Ovary (tissue), 9 donors: ENCODE results near the gene CEP85. TPM values are rescaled to one million over a fixed set of nuclear protein-coding genes. Genes with fewer than 3 reads are reported as not detected.

Experiments
- DNase-seq, 5 donors: peaks; one replicate each; pipeline ENCODE4 v3.0.0-alpha.2; 2019 to 2020
- H3K27ac ChIP-seq, 2 donors: fragments of 200-600 bp; one replicate each; pipeline versions ENCODE4 v1.5.1 to v1.8.0; 2019 to 2022
- H3K27me3 ChIP-seq: fragments of 200-600 bp; one replicate; pipeline ENCODE4 v1.8.0; 2022
- H3K36me3 ChIP-seq: fragments of 200-600 bp; sonication (generic); one replicate; pipeline ENCODE4 v1.5.1; 2019
- H3K4me1 ChIP-seq: one replicate; pipeline ENCODE4 v1.8.1; 2013; ENCODE audit warnings: mild to moderate bottlenecking, moderate library complexity; ENCODE audit not compliant: insufficient read depth
- H3K4me3 ChIP-seq: fragments of 200-600 bp; sonication (generic); one replicate; pipeline ENCODE4 v1.5.1; 2017
- H3K9me3 ChIP-seq, 2 donors: fragments of 200-600 bp in 1 of 2; sonication (generic) in 1 of 2; one replicate each; pipeline versions ENCODE4 v1.5.1 to v1.8.1; 2013 to 2019; ENCODE audit warnings: mild to moderate bottlenecking in 1 of 2, moderate library complexity in 1 of 2
- EP300 ChIP-seq: sonication (generic); formaldehyde crosslinking; IDR thresholded peaks from one replicate; pipeline ENCODE4 v1.6.1; 2017; ENCODE audit warnings: antibody characterized with exemption
- POLR2A ChIP-seq: fragments of 450-650 bp; IDR thresholded peaks from one replicate; pipeline ENCODE4 v1.6.1; 2017; ENCODE audit warnings: antibody characterized with exemption, mild to moderate bottlenecking, moderate library complexity
- WGBS, 3 donors: extraction: QIAGEN DNeasy Blood & Tissue Kit in 1 of 3; methylation state at CpG; one replicate each; pipeline versions ENCODE4 v1.1.5 to v1.1.7; 2013 to 2017; 5-methylcytosine and 5-hydroxymethylcytosine counted together
- intact Hi-C, 4 donors: fragments of 100-400 bp; cut with DNase I; formaldehyde crosslinking; loops; one replicate each; pipeline versions ENCODE4 v1.11.0 to v1.15.1; 2022 to 2023
- polyA plus RNA-seq, 2 donors: library from polyadenylated mRNA; stranded (reverse); fragments of 200-250 nt in 1 of 2; fragments of 350-450 nt in 1 of 2; fragmentation: Illumina TruSeq in 1 of 2; extraction: RNeasy Lipid Tissue Mini Kit (QIAGEN cat#74804) in 1 of 2; gene quantifications; one replicate each; pipeline ENCODE4 v1.2.3, GENCODE V29; 2013 to 2014
- total RNA-seq, 7 donors: library from RNA; depleted of rRNA in 2 of 7; stranded (reverse); fragments of >200 nt in 2 of 7; fragmentation: NEBNext Ultra II Directional in 3 of 7; extraction: Animal tissue kit (Norgen Biotek cat#: 25700) in 3 of 7; gene quantifications; one replicate each; pipeline versions ENCODE4 v1.1.0 to v1.2.4, GENCODE V29; 2016 to 2023
- TF ChIP-seq, protein P1 (sequence below), 3 donors: fragments of 450-650 bp in 2 of 3; fragments of 200-600 bp in 1 of 3; IDR thresholded peaks; one replicate each; pipeline versions ENCODE4 v1.5.1 to v1.8.0; 2016 to 2022; ENCODE audit warnings: antibody characterized with exemption in 3 of 3, mild to moderate bottlenecking in 1 of 3
- donor health status: DM: no; HTN: no; CAD: no; lungs with moderate emphysema.
- donor health status: DM: no; HTN: no; CAD: no.
- donor health status: Bipolar disorder and iron deficiency.
- donor health status: DM: yes; HTN: yes; CAD: no.
- donor health status: DM: no; HTN: no; CAD: no.
- donor health status: DM: yes; HTN: yes; CAD: no.

The CEP85 gene
- total and polyA plus RNA-seq, 9 donors: 2.0 to 8.4 (median 4.0) TPM

DNA sequence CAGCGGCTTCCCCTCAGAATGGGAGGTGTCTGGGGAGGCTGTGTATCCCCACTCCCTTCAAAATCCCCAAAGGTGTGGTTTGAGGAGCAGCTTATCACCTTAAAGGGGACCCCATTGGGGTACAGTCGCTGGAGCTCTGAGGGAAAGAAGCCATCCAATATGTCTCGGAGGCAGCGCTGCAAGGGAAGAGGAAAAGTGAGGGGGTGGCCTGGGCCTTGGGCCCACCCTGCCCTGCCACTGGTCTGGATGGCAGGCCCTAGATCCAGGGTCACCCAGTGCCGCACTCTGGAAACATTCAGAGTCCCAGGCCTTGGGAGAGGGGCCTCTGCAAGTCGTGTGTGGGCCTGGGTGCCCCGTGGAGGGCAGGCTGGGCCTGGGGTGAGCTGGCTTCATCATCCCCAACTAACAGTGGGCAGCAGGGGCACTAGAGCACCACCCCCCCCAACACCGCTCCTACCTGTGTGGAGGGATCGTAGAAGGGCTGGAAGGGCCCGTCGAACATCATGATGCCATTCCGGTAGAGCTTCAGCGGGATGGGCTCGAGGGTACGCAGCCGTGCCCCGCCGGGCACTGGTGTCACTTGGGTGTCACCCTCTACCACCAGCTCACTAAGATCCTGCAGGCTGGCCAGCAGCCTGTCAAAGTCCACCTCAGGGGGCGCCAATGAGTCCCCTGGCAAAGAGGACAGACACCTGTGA, 51.5 kb downstream of the CEP85 start:
- TF ChIP-seq, protein P1, sequence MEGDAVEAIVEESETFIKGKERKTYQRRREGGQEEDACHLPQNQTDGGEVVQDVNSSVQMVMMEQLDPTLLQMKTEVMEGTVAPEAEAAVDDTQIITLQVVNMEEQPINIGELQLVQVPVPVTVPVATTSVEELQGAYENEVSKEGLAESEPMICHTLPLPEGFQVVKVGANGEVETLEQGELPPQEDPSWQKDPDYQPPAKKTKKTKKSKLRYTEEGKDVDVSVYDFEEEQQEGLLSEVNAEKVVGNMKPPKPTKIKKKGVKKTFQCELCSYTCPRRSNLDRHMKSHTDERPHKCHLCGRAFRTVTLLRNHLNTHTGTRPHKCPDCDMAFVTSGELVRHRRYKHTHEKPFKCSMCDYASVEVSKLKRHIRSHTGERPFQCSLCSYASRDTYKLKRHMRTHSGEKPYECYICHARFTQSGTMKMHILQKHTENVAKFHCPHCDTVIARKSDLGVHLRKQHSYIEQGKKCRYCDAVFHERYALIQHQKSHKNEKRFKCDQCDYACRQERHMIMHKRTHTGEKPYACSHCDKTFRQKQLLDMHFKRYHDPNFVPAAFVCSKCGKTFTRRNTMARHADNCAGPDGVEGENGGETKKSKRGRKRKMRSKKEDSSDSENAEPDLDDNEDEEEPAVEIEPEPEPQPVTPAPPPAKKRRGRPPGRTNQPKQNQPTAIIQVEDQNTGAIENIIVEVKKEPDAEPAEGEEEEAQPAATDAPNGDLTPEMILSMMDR (IDR thresholded peaks at IDR 0.05): no peak
- TF ChIP-seq EP300: no peak
- TF ChIP-seq POLR2A: no peak
- no peak overlapping the region for H3K27ac ChIP-seq
- no peaks in the 10 kb centered on the region for H3K36me3 ChIP-seq
- H3K27me3 ChIP-seq: no peaks in the 10 kb centered on the region
- H3K4me3 ChIP-seq: no peak overlapping the region
- WGBS, 3 donors: 78 to 82% (median 81%) methylated on average over 10 to 19 of the region's 19 CpGs
- no peak for DNase-seq
- intact Hi-C loops: no loop called here
- H3K9me3 ChIP-seq: no peaks in the 10 kb centered on the region
- no peaks in the 10 kb centered on the region for H3K4me1 ChIP-seq

DNA sequence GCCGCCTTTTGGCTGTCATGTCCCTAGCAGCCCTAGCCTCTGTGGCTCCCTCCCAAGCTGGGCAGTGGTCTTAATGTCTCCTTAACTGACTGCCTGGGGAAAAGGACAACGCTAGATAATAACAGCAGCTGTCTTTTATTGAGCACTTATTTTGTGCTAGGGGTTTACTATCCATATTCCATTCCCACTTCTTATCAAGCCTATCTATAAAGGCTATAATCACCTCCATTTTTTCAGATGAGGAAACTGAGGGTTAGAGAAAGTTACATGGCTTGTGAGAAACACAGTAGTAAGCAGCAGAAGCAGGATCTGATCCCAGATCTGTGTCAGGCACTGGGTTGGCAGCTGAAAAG, 52.0 kb downstream of the CEP85 start:
- intact Hi-C loops: no loop called here
- no peaks in the 10 kb centered on the region for H3K4me1 ChIP-seq

DNA sequence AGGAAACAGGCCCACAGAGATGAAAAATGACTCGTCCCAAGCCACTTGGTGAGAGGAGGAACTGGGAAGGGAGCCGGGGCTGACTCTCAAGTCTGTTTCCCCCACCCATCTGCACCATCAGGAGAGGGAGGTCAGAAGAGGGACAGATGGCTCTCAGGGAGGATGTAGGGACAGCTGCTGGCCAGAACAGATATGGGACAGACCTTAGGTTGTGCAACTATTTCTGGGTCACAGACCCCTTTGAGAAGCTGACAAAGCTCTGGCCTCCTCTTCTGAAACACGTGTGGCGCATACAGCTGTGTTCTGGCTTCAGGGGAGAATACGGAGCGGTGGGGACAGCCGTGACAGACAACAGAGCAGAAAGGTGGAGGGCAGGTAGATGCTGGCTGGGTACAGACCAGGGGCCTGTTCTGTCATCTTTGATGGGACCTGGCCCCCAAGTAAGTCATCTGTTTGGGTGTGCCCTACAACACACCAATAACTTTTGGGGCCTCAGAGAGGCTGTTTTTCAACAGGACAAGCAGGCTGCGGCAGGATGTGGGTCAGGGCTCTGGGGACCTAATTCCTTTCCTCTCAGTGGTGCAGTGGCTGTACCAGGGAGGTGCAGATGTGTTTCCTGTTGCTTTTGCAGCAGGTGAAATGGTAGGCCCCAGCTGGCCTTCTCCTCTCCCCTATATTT, 53.2 kb downstream of the CEP85 start:
- Histone ChIP-seq H3K4me1 (no peaks in the 10 kb centered on the region), H3K27ac (no peak overlapping the region), H3K4me3 (no peak overlapping the region), H3K9me3 (no peaks in the 10 kb centered on the region), H3K36me3 (no peaks in the 10 kb centered on the region), H3K27me3 (no peaks in the 10 kb centered on the region)
- no peak for TF ChIP-seq EP300
- no peak for TF ChIP-seq POLR2A
- TF ChIP-seq, protein P1 (IDR thresholded peaks at IDR 0.05): no peak
- intact Hi-C loops: no loop called here
- 79 to 87% (median 80%) methylated on average over 8 of the region's 8 CpGs for WGBS, 3 donors
- DNase-seq: no peak

More for the DNA sequence above, 52.0 kb downstream of the CEP85 start:
- no peak overlapping the region for H3K4me3 ChIP-seq
- TF ChIP-seq, protein P1 (IDR thresholded peaks at IDR 0.05): no peak
- no peak for TF ChIP-seq EP300
- no peak for TF ChIP-seq POLR2A
- 71 to 84% (median 78%) methylated on average over 2 of the region's 2 CpGs for WGBS, 3 donors
- H3K9me3 ChIP-seq: no peaks in the 10 kb centered on the region
- H3K27me3 ChIP-seq: no peaks in the 10 kb centered on the region
- H3K36me3 ChIP-seq: no peaks in the 10 kb centered on the region
- no peak overlapping the region for H3K27ac ChIP-seq
- DNase-seq: no peak

DNA sequence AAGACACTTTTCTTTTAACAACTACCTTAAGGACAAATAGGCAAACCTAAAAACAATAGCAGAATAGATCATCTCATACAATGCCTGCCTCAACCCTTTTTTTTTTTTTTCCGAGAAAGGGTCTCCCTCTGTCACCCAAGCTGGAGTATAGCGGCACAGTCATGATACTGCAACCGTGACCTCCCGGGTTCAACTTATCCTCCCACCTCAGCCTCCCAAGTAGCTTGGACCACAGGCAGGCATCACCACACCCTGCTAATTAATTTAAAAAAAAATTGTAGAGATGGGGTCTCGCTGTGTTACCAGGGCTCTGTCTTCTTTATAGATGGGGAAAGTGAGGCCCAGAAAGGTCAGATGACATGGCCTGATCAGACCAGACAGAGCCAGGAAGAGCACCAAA, 53.8 kb downstream of the CEP85 start:
- intact Hi-C loops: no loop called here
- no peak for DNase-seq
- TF ChIP-seq, protein P1 (IDR thresholded peaks at IDR 0.05): no peak
- TF ChIP-seq POLR2A: no peak
- TF ChIP-seq EP300: no peak
- H3K4me3 ChIP-seq: no peak overlapping the region
- H3K36me3 ChIP-seq: no peaks in the 10 kb centered on the region
- no peak overlapping the region for H3K27ac ChIP-seq
- no peaks in the 10 kb centered on the region for H3K4me1 ChIP-seq
- H3K27me3 ChIP-seq: no peaks in the 10 kb centered on the region
- WGBS, 3 donors: 84 to 88% (median 86%) methylated on average over 5 of the region's 5 CpGs
- no peaks in the 10 kb centered on the region for H3K9me3 ChIP-seq
